Stimulated activated CD8-positive, alpha-beta memory T cell treated with anti-CD3 and anti-CD28 coated beads, Interleukin-12 subunit alpha, Interleukin-12 subunit beta, amount 100 ng/mL, for 24 hours (primary cell): ENCODE measurements around the gene IBA57.

Experiments used
- DNase-seq: peaks from one replicate; pipeline ENCODE4 v3.0.0-alpha.2; 2020; ENCODE audit errors: extremely low read depth

IBA57 gene

DNA sequence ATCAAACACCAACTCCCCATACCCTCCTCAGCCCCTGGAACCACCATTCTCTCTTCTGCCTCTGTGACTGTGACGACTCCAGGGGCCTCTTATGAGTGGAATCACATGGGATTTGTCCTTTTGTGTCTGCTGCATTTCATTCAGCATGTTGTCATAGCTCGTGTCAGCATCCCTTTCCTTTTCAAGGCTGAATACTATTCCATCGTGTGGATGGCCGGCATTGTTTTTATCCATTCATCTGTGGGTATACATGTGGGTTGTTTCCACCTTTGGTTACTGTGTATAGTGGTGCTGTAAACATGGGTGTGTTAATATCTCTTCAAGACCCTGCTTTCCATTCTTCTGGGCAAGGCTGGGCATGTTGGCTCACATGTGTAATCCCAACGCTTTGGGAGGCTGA lies 25.2 kb downstream of the IBA57 start:
- DNase-seq, result no peak

DNA sequence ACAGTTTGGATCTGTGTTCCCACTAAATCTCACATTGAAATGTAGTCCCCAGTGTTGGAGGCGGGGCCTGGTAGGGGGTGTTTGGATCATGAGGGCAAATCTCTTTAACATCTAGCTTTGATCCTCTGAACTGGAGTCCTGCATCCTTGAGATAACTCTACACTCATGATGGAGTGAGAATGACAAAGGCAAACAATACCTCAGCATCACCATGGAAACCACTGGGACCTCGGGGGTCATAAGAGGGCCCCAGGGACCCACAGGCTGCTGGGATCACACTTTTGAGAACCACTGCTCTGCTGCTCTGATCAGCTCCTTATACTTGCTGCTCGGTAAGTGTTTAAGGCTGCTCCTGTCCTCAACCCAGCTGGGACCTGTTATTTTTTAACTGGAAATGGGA lies 28.8 kb downstream of the IBA57 start:
- no peak for DNase-seq

GRCh38 chr1:228194921-228195812 lies 29.6 kb downstream of the IBA57 start:
- no peak for DNase-seq

GRCh38 chr1:228197555-228198147 lies 32.0 kb downstream of the IBA57 start:
- DNase-seq, result no peak

DNA sequence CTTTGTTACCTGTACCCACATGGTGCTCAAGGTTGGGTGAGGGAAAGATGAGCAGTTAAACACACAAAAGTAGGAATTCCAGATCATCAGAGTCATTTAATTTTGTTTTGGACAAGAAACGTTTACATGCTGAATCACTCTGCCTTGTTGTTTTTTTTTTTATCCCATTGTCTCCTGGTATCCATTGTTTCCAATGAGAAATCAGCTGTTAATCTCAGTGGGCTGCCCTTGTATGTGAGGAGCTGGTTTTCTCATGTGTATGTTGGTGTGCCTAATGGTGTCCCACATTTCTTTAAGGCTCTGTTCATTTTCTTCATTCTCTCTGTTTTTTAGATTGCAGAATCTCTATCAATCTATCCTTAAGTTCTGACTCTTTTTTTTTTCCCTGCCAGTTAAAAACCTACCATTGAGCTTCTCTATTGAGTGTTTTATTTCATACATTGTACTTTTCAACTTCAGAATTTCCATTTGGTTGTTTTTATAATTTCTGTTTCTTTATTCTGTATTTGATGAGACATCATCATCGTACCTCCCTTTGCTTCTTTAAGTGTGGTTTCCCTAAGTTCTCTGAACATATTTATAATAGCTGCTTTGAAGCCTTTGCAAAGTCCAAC lies 33.5 kb downstream of the IBA57 start:
- DNase-seq, result no peak

DNA sequence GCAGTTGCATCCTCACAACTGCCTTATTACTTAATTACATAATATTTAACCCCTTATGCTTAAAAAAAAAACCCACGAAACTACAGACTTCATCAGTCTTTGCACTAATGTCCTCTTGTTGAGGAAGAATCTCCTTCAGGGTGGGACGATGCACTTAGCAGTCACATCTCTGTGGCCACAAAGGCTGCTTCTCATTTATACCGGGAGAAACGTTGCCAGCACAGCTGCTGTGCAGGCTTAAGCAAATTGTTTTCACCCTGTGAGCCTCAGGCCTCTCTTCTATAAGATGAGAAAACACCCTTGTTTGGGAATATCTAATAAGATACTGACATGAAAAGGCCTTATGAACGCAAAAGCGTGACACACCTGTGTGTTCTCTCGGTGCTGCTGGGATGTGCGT lies 39.4 kb downstream of the IBA57 start:
- DNase-seq, result no peak

DNA sequence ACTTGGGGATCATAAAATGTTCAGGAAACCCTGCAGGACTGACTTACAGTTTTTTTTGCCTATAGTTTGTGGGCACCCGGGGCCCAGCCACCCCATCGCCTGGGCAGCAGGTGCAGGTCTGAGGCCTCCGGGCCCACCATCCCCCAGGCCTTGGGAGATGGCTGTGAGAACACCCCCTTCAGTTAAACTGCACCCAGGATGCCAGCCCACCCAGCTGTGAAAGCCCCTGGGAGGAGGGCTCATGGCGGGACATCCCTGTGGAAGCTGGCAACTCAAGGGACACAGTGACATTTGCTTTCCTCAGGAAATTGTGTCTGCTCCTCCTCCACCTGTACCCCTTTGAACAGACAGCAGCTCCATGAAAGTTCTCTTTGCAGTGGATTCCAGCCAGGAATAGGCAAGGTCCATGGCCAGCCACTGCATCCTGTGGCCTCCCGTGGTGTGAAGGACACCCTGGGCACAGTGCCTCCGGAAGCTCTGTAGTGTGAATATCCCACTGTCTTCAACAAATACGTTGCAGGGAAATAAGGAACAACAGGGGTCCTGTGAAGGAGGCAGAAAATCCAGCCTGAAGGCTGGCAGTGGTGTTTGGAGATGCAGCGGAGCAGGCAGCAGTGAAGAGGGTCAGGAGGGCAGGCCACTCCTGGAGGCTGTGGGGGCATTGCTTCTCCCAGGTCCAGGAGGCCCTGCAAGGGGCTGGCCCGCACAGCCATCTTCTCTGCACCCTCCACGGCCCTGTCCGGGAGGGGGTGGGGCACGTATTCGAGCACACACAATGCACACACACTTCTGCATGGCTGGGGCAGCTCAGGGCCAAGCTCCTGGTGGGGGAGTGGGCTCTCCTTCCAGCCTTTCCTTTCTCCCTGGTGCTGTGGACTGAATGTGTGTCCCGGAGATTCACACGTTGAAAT lies 40.2 kb downstream of the IBA57 start:
- no peak for DNase-seq

DNA sequence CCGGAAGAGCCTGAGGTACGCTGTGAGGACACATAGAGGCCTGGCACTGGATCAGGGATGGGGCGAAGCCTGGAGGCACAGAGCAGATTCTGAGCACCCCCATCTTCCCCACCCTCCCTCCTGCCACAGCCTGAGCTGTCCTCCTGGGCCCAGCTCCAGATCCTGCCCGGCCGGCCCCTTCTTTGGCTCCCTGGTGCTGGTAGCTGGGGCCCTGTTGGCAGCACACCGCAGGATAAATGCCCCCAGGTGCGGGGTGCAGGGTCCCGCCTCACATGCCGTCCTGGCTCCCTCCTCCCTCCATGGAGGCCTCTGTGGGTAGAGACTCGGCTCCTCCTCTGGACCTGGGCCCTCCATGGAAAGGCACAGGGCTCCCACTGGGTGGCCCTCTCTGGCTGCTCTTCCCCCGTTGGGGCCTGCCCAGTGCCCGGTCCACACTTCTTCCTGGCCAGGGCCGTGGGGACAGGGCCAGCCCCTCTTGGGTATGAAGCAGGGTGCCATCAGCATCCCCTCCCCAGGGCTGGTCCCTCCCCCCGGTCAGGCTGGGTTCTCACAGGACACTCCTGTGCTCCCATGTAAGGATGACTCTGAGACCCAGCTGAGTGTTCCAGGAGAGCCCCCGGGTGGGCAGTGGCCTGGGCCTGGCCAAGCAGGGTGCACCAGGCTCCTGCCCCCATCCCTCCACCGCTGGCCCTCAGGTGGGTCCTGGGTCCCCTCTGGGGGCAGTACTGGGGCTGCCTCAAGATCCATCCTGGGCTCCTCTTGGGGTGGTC lies 41.2 kb downstream of the IBA57 start:
- DNase-seq, result no peak

- DNase-seq, result no peak
Observed at GRCh38 chr1:228207381-228207810, 41.8 kb downstream of the IBA57 start.

- no peak for DNase-seq
Observed at GRCh38 chr1:228207851-228208821, 42.5 kb downstream of the IBA57 start, which contains the start of gene OBSCN. TSS of gene OBSCN (plus strand) at chr1:228208044. CDS start at chr1:228211784, 3,740 bp downstream.

- DNase-seq, result no peak
Observed at GRCh38 chr1:228208831-228209551, 43.4 kb downstream of the IBA57 start.

DNA sequence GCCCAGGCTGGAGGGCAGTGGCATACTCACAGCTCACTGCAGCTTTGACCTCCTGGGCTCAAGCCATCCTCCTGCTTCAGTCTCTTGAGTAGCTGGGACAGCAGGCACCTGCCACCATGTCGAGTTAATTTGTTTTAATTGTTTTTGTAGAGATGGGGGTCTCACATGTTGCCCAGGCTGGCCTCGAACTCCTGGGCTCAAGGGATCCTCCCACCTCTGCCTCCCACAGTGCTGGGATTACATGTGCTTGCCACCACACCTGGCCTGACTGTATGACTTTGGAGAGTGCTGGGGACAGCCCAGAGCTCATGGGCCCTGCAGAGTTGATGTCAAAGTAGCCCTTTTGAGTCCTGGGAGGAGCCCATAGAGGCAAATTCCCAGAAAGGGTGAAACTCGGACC lies 44.1 kb downstream of the IBA57 start:
- no peak for DNase-seq

- no peak for DNase-seq
Observed at GRCh38 chr1:228210076-228210651, 44.6 kb downstream of the IBA57 start.

DNA sequence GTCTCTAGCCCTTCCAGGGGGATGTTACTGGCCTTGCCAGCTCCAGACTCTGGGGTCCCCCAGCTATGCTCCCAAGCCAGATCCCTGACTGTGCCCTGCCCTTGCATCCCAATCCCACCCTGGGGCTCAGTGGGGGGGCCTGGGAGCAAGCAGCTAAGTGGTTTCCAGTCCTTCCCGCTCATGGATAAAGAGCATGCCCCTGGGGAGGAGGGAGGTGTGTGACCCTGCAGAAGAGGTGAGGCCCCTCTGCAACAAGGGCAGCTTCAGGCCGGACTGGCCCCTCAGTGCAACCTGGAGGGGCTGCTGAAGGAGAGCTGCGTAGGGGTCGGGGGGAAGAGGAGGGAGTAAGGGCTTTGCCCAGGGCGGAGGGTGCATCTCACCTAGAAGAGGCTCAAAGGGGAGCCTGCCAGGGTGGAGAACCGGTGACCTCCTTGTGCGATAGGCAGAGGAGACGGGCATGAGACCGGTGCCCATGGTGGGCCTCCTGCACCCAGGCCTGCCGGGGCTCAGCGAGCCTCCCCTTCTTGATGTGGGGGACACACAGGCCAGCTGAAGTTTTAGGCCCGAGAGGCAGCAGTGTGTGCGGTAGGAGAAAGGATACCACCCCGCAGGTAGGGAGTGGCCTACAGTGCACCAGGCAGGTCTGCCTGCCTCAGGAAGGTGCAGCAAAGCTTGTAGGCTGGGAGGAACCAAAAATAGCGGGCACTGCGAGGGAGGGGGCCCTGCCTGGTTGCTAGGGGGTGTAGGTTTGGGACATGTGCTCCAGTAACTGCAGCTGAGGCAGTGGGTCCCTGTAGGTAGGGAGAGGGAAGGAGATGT lies 45.3 kb downstream of the IBA57 start:
- DNase-seq, result no peak

DNA sequence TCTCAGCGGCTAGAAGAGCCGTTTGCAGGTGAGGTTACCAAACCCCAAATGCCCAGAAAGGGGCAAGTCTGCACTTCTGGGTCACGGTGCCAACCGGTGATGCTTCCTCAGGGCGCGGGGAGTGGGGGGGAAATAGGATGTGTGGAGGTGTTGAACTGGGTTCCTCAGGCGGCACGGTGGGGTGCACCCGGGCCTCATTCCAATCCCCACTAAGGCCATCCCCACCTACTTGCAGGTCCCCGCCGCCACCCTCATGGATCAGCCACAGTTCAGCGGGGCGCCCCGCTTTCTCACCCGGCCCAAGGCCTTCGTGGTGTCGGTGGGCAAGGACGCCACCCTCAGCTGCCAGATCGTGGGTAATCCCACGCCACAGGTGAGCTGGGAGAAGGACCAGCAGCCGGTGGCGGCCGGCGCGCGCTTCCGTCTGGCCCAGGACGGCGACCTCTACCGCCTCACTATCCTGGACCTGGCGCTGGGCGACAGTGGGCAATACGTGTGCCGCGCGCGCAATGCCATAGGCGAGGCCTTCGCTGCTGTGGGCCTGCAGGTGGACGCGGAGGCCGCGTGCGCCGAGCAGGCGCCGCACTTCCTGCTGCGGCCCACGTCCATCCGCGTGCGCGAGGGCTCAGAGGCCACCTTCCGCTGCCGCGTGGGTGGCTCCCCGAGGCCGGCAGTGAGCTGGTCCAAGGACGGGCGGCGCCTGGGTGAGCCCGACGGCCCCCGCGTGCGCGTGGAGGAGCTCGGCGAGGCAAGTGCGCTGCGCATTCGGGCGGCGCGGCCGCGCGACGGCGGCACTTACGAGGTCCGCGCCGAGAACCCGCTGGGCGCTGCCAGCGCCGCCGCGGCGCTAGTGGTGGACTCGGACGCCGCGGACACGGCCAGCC lies 46.2 kb downstream of the IBA57 start:
- DNase-seq, result no peak

GRCh38 chr1:228212415-228212965 lies 46.9 kb downstream of the IBA57 start:
- DNase-seq, result no peak
